Measurements from ENCODE around the gene ATIC. TPM values are rescaled to one million over a fixed set of nuclear protein-coding genes. Genes with fewer than 3 reads are reported as not detected.
"Not testable (repeated sequence)": the region's sequence is repeated elsewhere in the genome, so short reads cannot be mapped to it uniquely, and the experiment has no call there.

ATIC gene
- polyA plus RNA-seq, 1 experiment: 114 TPM

DNA sequence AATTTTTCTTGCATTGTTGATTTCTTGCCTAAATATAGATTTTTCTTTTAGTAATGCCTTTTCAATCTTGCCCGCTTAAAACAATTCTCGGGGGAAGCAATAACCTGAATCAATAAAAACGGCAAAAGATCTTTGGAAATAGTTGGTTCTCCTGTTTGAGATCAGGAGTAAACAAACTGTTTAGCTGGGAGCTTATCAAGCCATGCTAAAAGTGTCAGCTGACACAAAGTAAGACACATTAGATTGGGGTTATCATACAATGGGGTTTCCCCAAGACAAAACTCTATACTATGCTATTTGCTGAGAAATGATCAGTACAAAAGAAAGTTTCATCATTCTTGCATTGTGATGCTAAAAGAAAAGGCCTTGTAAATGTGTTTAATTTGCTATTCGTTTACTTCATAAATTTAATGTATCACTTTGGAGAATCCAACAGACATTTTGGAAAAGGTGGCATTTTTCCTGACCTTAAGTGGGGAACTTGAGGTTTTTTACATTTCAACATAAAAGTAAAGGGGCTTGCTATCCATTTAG, 46.5 kb downstream of the ATIC start:
- H3K27ac ChIP-seq (ENCODE audit: low read depth, low read length): no peak overlapping the region
- ChIA-PET CTCF (no interaction called here), POLR2A (no interaction called here)
- H3K27me3 ChIP-seq (ENCODE audit: control insufficient read depth, insufficient read depth, low read length): no peaks in the 10 kb centered on the region
- no peaks in the 10 kb centered on the region for H3K9me3 ChIP-seq (ENCODE audit: control insufficient read depth, insufficient read depth, low read length)
- no peak for DNase-seq (ENCODE audit: low read depth, low spot score)
- no peak overlapping the region for H3K4me3 ChIP-seq (ENCODE audit: low read depth, low read length)
- TF ChIP-seq, protein P1, sequence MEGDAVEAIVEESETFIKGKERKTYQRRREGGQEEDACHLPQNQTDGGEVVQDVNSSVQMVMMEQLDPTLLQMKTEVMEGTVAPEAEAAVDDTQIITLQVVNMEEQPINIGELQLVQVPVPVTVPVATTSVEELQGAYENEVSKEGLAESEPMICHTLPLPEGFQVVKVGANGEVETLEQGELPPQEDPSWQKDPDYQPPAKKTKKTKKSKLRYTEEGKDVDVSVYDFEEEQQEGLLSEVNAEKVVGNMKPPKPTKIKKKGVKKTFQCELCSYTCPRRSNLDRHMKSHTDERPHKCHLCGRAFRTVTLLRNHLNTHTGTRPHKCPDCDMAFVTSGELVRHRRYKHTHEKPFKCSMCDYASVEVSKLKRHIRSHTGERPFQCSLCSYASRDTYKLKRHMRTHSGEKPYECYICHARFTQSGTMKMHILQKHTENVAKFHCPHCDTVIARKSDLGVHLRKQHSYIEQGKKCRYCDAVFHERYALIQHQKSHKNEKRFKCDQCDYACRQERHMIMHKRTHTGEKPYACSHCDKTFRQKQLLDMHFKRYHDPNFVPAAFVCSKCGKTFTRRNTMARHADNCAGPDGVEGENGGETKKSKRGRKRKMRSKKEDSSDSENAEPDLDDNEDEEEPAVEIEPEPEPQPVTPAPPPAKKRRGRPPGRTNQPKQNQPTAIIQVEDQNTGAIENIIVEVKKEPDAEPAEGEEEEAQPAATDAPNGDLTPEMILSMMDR (IDR thresholded peaks at IDR 0.05; ENCODE audit: low read depth, low read length): no peak

DNA sequence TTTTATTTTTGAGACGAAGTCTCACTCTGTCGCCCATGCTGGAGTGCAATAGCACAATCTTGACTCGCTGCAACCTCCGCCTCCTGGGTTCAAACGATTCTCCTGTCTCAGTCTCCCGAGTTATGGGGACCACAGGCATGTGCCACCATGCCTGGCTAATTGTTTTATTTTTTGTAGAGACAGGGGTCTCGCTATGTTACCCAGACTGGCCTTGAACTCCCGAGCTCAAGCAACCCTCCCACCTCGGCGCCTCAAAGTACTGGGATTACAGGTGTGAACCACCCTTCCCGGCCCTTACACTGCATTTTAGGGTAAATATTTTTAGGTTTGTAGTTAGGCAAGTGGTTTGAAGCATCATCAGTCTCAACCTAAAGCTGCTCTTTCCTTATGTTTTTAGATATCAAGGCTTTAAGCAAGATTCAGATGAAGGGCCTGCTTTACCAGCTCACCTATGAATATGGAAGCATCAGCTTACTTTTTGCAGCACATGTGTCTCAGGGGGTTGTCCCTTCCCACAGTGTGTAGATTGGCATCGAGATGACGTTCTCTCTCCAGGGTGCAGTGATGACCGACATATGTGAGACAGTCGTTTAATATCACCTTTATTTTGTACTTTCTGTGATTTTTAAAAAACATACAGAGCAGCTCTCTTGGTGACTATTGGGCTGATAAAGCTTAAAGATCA, 47.2 kb downstream of the ATIC start:
- DNase-seq (ENCODE audit: low read depth, low spot score): no peak
- no peaks in the 10 kb centered on the region for H3K9me3 ChIP-seq (ENCODE audit: control insufficient read depth, insufficient read depth, low read length)
- H3K4me3 ChIP-seq (ENCODE audit: low read depth, low read length): no peak overlapping the region
- CTCF ChIA-PET: interaction anchor here (0.6 kb wide), 1 partner anchor 563 kb away, joined by 3 read pairs; no protein-coding TSS in a partner anchor
- TF ChIP-seq, protein P1 (IDR thresholded peaks at IDR 0.05; ENCODE audit: low read depth, low read length): no peak
- no peaks in the 10 kb centered on the region for H3K27me3 ChIP-seq (ENCODE audit: control insufficient read depth, insufficient read depth, low read length)
- H3K27ac ChIP-seq (ENCODE audit: low read depth, low read length): no peak overlapping the region
- POLR2A ChIA-PET: interaction anchor here (0.6 kb wide), 1 partner anchor 272 kb away, joined by 3 read pairs; no protein-coding TSS in a partner anchor

- H3K27me3 ChIP-seq (ENCODE audit: control insufficient read depth, insufficient read depth, low read length): no peaks in the 10 kb centered on the region
- POLR2A ChIA-PET: interaction anchor here (0.6 kb wide), 1 partner anchor 271 kb away, joined by 3 read pairs; no protein-coding TSS in a partner anchor
- CTCF ChIA-PET: interaction anchor here (0.6 kb wide), 1 partner anchor 563 kb away, joined by 3 read pairs; no protein-coding TSS in a partner anchor
- DNase-seq (ENCODE audit: low read depth, low spot score): no peak
- H3K9me3 ChIP-seq (ENCODE audit: control insufficient read depth, insufficient read depth, low read length): no peaks in the 10 kb centered on the region
- TF ChIP-seq, protein P1 (IDR thresholded peaks at IDR 0.05; ENCODE audit: low read depth, low read length): no peak
- H3K27ac ChIP-seq (ENCODE audit: low read depth, low read length): no peak overlapping the region
- H3K4me3 ChIP-seq (ENCODE audit: low read depth, low read length): no peak overlapping the region
These were observed 47.7 kb downstream of the ATIC start for GRCh38 chr2:215359576-215359922.

DNA sequence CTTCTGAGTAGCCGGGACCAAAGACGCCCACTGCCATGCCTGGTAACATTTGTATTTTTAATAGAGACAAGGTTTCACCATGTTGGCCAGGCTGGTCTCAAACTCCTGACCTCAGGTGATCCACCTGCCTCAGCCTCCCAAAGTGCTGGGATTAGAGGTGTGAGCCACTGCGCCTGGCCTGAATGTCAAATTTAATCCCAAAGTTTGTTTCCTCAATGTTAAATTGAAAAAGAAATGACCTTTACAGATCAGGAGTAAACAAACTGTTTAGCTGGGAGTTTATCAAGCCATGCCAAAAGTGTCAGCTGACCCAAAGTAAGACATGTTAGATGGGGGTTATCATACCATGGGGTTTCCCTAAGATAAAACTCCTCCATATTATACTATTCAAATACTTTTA, 48.2 kb downstream of the ATIC start:
- H3K27ac ChIP-seq (ENCODE audit: low read depth, low read length); H3K27me3 ChIP-seq (ENCODE audit: control insufficient read depth, insufficient read depth, low read length); DNase-seq (ENCODE audit: low read depth, low spot score); H3K4me3 ChIP-seq (ENCODE audit: low read depth, low read length); H3K9me3 ChIP-seq (ENCODE audit: control insufficient read depth, insufficient read depth, low read length); CTCF ChIA-PET: not testable (repeated sequence)
- POLR2A ChIA-PET: interaction anchor here (0.6 kb wide), 1 partner anchor 271 kb away, joined by 3 read pairs; no protein-coding TSS in a partner anchor

DNA sequence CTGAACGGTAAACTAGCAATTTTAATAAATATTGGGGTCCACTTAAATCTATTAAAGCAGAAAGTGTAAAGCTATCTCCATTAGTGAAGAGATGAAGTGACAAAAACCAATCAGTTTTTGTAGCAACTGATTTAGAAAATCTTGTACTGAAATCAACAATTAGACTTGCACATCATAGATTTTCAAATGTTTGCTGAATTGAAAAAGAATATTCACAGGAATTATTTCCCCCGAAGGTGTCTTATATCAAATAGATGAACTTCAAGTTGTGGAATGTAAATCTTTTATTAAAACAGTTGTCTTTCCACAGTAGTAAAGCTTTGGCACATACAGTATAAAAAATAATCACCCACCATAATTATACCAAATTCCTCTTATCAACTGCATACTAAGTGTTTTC, 48.7 kb downstream of the ATIC start:
- Histone ChIP-seq H3K9me3 (ENCODE audit: control insufficient read depth, insufficient read depth, low read length) (no peaks in the 10 kb centered on the region), H3K27ac (ENCODE audit: low read depth, low read length) (no peak overlapping the region), H3K27me3 (ENCODE audit: control insufficient read depth, insufficient read depth, low read length) (no peaks in the 10 kb centered on the region), H3K4me3 (ENCODE audit: low read depth, low read length) (no peak overlapping the region)
- ChIA-PET POLR2A (no interaction called here), CTCF (no interaction called here)
- no peak for DNase-seq (ENCODE audit: low read depth, low spot score)
- TF ChIP-seq, protein P1 (IDR thresholded peaks at IDR 0.05; ENCODE audit: low read depth, low read length): no peak

All from AG04450 (cell line).